ENCODE data around the gene LRIT2. TPM values are rescaled to one million over a fixed set of nuclear protein-coding genes. Genes with fewer than 3 reads are reported as not detected.
A peak's percentile ranks its signal among the peaks of the same experiment; 100 is the strongest.

The LRIT2 gene
- total and polyA plus RNA-seq, 9 of the 15 experiments (the other 6 are each of a cell fraction or from before 2014, with no cell fraction given) = not detected

- ATAC-seq (peak; percentile 81), FAIRE-seq (peak; percentile 49), DNase-seq (ENCODE audit: extremely low read depth in 1 of 4, low spot score in 3 of 4) (peak in 1 of 4 experiments; percentile 44)
- no peaks in the 10 kb centered on the region for H3K9me3 ChIP-seq (replicated peaks; ENCODE audit: control insufficient read depth, insufficient read depth, low read depth, low read length)
- peak overlapping the region; percentile 22; the same call in 1 of the 2 replicates for H3K4me2 ChIP-seq (ENCODE audit: insufficient read depth, low read length)
- ChIA-PET POLR2A (interaction anchor here (0.6 to 1.4 kb wide), 3 partner anchors 65 to 240 kb away, joined by 3 to 4 read pairs (median 3); no protein-coding TSS in a partner anchor), CTCF (ENCODE audit: low intra/inter-chr PET ratio) (no interaction called here)
- H3K4me1 ChIP-seq (replicated peaks in 1 of 2; ENCODE audit: control insufficient read depth in 2 of 2, insufficient read depth in 2 of 2, low read length in 2 of 2) = peaks cover 0 to 6% of the 10 kb centered on the region in 2 experiments; a peak in 2 of 5 replicates
- no peaks in the 10 kb centered on the region for H3K36me3 ChIP-seq (ENCODE audit: control insufficient read depth, insufficient read depth, low read length)
- H4K20me1 ChIP-seq (replicated peaks; ENCODE audit: control insufficient read depth, insufficient read depth, low read length) = peaks cover 6% of the 10 kb centered on the region; the same call in 1 of the 2 replicates
- H3K9me1 ChIP-seq (ENCODE audit: control insufficient read depth, insufficient read depth, low read length) = no peaks in the 10 kb centered on the region
- WGBS (ENCODE audit: insufficient coverage, low coverage, missing lambda C conversion rate) = 11% methylated on average over 24 of the region's 25 CpGs
- in situ Hi-C loops (cut with MboI) = no loop called here
- no peaks in the 10 kb centered on the region for H3K79me2 ChIP-seq (ENCODE audit: control insufficient read depth, insufficient read depth, low read length)
- no TSS peak for BruUV-seq (replicated peaks)
- no peak overlapping the region for H3K4me3 ChIP-seq
- H2AFZ ChIP-seq (ENCODE audit: low read depth, low read length) = peak overlapping the region; percentile 24; the same call in 1 of the 2 replicates
- H3K27ac ChIP-seq (ENCODE audit: extremely low read depth, low read depth, low read length) = no peak overlapping the region
- H3K9ac ChIP-seq (ENCODE audit: insufficient read depth in 1 of 2, low read depth in 2 of 2, low read length in 2 of 2) = no peak overlapping the region
- TF ChIP-seq ATF7 (IDR thresholded peaks at IDR 0.05) = no peak
- peak in 1 of 3 experiments; percentile 34; a peak in 2 of 6 replicates for TF ChIP-seq CTCF (IDR thresholded peaks at IDR 0.05 in 2 of 3, conservative IDR thresholded peaks at IDR 0.05 in 1 of 3; ENCODE audit: insufficient read depth in 2 of 3, low read depth in 1 of 3, low read length in 3 of 3)
- TF ChIP-seq E2F5 (CRISPR knock-in tag; IDR thresholded peaks at IDR 0.05) = no peak
- no peak for TF ChIP-seq THRA (IDR thresholded peaks at IDR 0.05)
- TF ChIP-seq ELF2 (CRISPR knock-in tag; IDR thresholded peaks at IDR 0.05) = no peak
- TF ChIP-seq RAD21 (CRISPR knock-in tag; conservative IDR thresholded peaks at IDR 0.05 in 1 of 2, IDR thresholded peaks at IDR 0.05 in 1 of 2) = peak in 1 of 2 experiments; percentile 28; a peak in 1 of 4 replicates
- no peak for TF ChIP-seq CHCHD3 (CRISPR knock-in tag; IDR thresholded peaks at IDR 0.05)
- intact Hi-C loops (cut with micrococcal nuclease) = loop anchor here (1.0 kb wide), 2 partner anchors 88 to 323 kb away; no protein-coding TSS in a partner anchor
- H3K27me3 ChIP-seq (ENCODE audit: control insufficient read depth in 2 of 2, insufficient read depth in 2 of 2, low read length in 2 of 2) = peaks cover 0 to 34% of the 10 kb centered on the region in 2 experiments; a peak in 3 of 5 replicates
Observed at GRCh38 chr10:84214046-84214572, 11.2 kb downstream of the LRIT2 start.

All from K562 (cell line).